HG03066 (cell line): ENCODE data around the gene ZNRF1.
"Not testable (repeated sequence)": the region's sequence is repeated elsewhere in the genome, so short reads cannot be mapped to it uniquely, and the experiment has no call there.

Experiments
- ATAC-seq: cut with Tn5 transposase; IDR thresholded peaks from one replicate; pipeline ENCODE4 v1.9.1; 2021; ENCODE audit warnings: low read depth; ENCODE audit not compliant: unreplicated experiment

Gene ZNRF1

GRCh38 chr16:74998481-74999218 is at the start of gene ZNRF1:
TSS of gene ZNRF1 (plus strand) at chr16:74999024. CDS start at chr16:74999672, 648 bp downstream.
- peak; percentile 54 for ATAC-seq

GRCh38 chr16:74949309-74949708 is 49.5 kb upstream of the ZNRF1 start:
- no peak for ATAC-seq

GRCh38 chr16:74950511-74950910 is 48.3 kb upstream of the ZNRF1 start:
- no peak for ATAC-seq

GRCh38 chr16:74951206-74951605 is 47.6 kb upstream of the ZNRF1 start:
- ATAC-seq, result no peak

GRCh38 chr16:74951681-74952080 is 47.1 kb upstream of the ZNRF1 start:
- no peak for ATAC-seq

GRCh38 chr16:74954763-74955162 is 44.1 kb upstream of the ZNRF1 start:
- ATAC-seq, result no peak

GRCh38 chr16:74973304-74973703 is 25.5 kb upstream of the ZNRF1 start:
- no peak for ATAC-seq

- no peak for ATAC-seq
These were observed 23.2 kb upstream of the ZNRF1 start for GRCh38 chr16:74975591-74975990.

GRCh38 chr16:74982256-74982655 is 16.6 kb upstream of the ZNRF1 start:
- ATAC-seq, result no peak

- ATAC-seq, result no peak
These were observed 14.7 kb upstream of the ZNRF1 start for GRCh38 chr16:74984194-74984528.

- peak; percentile 99 for ATAC-seq
These were observed 14.1 kb upstream of the ZNRF1 start, which contains the start of gene WDR59 for GRCh38 chr16:74984529-74985296. TSS of gene WDR59 (minus strand) at chr16:74985123. CDS start at chr16:74985017, 106 bp downstream.

GRCh38 chr16:74987027-74987681 is 11.7 kb upstream of the ZNRF1 start:
- ATAC-seq, result no peak

GRCh38 chr16:74989864-74990263 is 9.0 kb upstream of the ZNRF1 start:
- ATAC-seq, result not testable (repeated sequence)

GRCh38 chr16:74990832-74991231 is 8.0 kb upstream of the ZNRF1 start:
- no peak for ATAC-seq

- no peak for ATAC-seq
These were observed 7.6 kb upstream of the ZNRF1 start for GRCh38 chr16:74991268-74991592.

GRCh38 chr16:74991593-74992403 is 7.0 kb upstream of the ZNRF1 start:
- no peak for ATAC-seq

GRCh38 chr16:74995986-74996385 is 2.8 kb upstream of the ZNRF1 start:
- ATAC-seq, result no peak

GRCh38 chr16:74997042-74997491 is 1.8 kb upstream of the ZNRF1 start:
- ATAC-seq, result no peak

GRCh38 chr16:74999219-74999608 is 390 bp downstream of the ZNRF1 start:
- ATAC-seq, result peak; percentile 23

GRCh38 chr16:74999609-75000480 is 1.0 kb downstream of the ZNRF1 start:
- no peak for ATAC-seq
